Tibial nerve (tissue), 4 donors: Measurements from ENCODE around the gene NTRK3. TPM values are rescaled to one million over a fixed set of nuclear protein-coding genes. Genes with fewer than 3 reads are reported as not detected.

Source experiments
- DNase-seq, 2 donors: peaks; one replicate each; pipeline ENCODE4 v3.0.0-alpha.2; 2019; ENCODE audit warnings: low spot score in 2 of 2
- H3K27ac ChIP-seq, 4 donors: fragments of 200-600 bp; sonication (generic) in 3 of 4; one replicate each; pipeline ENCODE4 v1.5.1; 2017 to 2019; ENCODE audit warnings: mild to moderate bottlenecking in 1 of 4
- H3K27me3 ChIP-seq, 2 donors: fragments of 200-600 bp; sonication (generic) in 1 of 2; one replicate each; pipeline versions ENCODE4 v1.5.1 to v1.6.0; 2017 to 2019
- H3K36me3 ChIP-seq, 3 donors: fragments of 200-600 bp; sonication (generic); one replicate each; pipeline ENCODE4 v1.5.1; 2018 to 2019
- H3K4me1 ChIP-seq, 4 donors: fragments of 200-600 bp; sonication (generic) in 3 of 4; one replicate each; pipeline ENCODE4 v1.5.1; 2017 to 2019
- H3K4me3 ChIP-seq, 4 donors: fragments of 200-600 bp; sonication (generic) in 3 of 4; one replicate each; pipeline ENCODE4 v1.5.1; 2017 to 2019; ENCODE audit warnings: mild to moderate bottlenecking in 1 of 4, moderate library complexity in 1 of 4
- H3K9me3 ChIP-seq, 4 donors: fragments of 200-600 bp; sonication (generic) in 3 of 4; one replicate each; pipeline ENCODE4 v1.5.1; 2017 to 2019
- EP300 ChIP-seq, 2 donors: sonication (generic); formaldehyde crosslinking; IDR thresholded peaks; one replicate each; pipeline ENCODE4 v1.6.1; 2017; ENCODE audit warnings: antibody characterized with exemption in 2 of 2, mild to moderate bottlenecking in 1 of 2
- POLR2A ChIP-seq, 2 donors: fragments of 450-650 bp; IDR thresholded peaks; one replicate each; pipeline ENCODE4 v1.6.1; 2017; ENCODE audit warnings: antibody characterized with exemption in 2 of 2, mild to moderate bottlenecking in 2 of 2, moderate library complexity in 2 of 2
- WGBS, 2 donors: methylation state at CpG; one replicate each; pipeline ENCODE4 v1.1.5; 2018; 5-methylcytosine and 5-hydroxymethylcytosine counted together
- small RNA-seq: library from RNA; depleted of rRNA; stranded (forward); fragments of <200 nt; gene quantifications from one replicate; pipeline ENCODE3, GENCODE V24; 2016
- total RNA-seq, 4 donors: library from RNA; depleted of rRNA; stranded (reverse); fragments of >200 nt; gene quantifications; one replicate each; pipeline ENCODE4 v1.1.0, GENCODE V29; 2016
- TF ChIP-seq, protein P1 (sequence below), 5 experiments: fragments of 200-600 bp in 3 of 5; fragments of 450-650 bp in 2 of 5; sonication (generic) in 3 of 5; IDR thresholded peaks; one replicate each; pipeline ENCODE4 v1.5.1; 2016 to 2019; ENCODE audit warnings: antibody characterized with exemption in 5 of 5, mild to moderate bottlenecking in 3 of 5, moderate library complexity in 2 of 5

The NTRK3 gene
- total RNA-seq, 4 donors from 2014 or later = 53.4 to 85.9 (median 83.6) TPM

DNA sequence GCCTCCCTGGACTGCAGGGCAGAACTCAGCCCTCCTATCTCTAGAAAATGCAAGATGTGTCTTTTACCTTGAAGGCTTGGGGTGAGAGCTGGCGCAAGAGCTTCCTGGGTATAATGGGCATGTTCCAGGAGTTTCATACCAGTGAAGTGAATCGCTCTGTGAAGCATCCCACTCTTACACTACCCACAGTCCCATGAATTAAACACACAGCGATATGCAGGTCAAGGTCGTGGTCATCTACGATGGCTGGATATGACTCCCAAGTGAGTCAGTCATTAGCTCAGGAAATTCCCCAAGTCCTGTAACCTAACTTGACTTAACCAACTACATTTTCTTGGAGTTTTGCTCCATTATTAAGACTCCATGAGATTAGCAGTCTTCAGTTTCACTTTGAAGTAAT, 439.7 kb downstream of the NTRK3 start:
- H3K9me3 ChIP-seq = no peaks in the 10 kb centered on the region
- DNase-seq = no peak
- TF ChIP-seq, protein P1, sequence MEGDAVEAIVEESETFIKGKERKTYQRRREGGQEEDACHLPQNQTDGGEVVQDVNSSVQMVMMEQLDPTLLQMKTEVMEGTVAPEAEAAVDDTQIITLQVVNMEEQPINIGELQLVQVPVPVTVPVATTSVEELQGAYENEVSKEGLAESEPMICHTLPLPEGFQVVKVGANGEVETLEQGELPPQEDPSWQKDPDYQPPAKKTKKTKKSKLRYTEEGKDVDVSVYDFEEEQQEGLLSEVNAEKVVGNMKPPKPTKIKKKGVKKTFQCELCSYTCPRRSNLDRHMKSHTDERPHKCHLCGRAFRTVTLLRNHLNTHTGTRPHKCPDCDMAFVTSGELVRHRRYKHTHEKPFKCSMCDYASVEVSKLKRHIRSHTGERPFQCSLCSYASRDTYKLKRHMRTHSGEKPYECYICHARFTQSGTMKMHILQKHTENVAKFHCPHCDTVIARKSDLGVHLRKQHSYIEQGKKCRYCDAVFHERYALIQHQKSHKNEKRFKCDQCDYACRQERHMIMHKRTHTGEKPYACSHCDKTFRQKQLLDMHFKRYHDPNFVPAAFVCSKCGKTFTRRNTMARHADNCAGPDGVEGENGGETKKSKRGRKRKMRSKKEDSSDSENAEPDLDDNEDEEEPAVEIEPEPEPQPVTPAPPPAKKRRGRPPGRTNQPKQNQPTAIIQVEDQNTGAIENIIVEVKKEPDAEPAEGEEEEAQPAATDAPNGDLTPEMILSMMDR (IDR thresholded peaks at IDR 0.05) = no peak
- TF ChIP-seq EP300 (IDR thresholded peaks at IDR 0.05) (no peak), POLR2A (IDR thresholded peaks at IDR 0.05) (no peak)
- no peaks in the 10 kb centered on the region for H3K36me3 ChIP-seq
- no peak overlapping the region for H3K4me3 ChIP-seq
- H3K27me3 ChIP-seq = no peaks in the 10 kb centered on the region
- WGBS, 2 donors = 66 to 69% methylated on average over 4 of the region's 5 CpGs
- no peaks in the 10 kb centered on the region for H3K4me1 ChIP-seq
- H3K27ac ChIP-seq = no peak overlapping the region

DNA sequence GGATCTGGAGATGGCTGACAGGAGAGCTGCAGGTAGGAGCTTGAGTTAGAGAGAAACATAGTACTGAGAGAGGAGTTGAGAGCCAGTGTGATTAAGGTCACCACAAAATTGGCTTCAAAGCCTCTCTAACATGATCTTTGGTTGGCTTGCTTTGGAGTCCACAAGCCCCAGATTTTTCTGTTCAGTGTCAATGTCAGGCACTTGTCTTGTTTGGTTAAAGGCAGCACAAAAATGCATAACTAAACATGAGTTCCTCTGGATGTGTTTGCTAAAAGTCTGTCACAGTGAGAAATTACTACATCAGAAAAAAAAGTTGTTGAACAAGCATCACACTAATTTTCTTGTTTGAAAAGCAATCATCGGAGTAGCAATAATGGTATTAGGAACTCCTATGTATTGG, 440.5 kb downstream of the NTRK3 start:
- 91 to 92% methylated on average over 1 of the region's 1 CpG for WGBS, 2 donors
- TF ChIP-seq EP300 (IDR thresholded peaks at IDR 0.05) = no peak
- TF ChIP-seq POLR2A (IDR thresholded peaks at IDR 0.05) = no peak
- TF ChIP-seq, protein P1 (IDR thresholded peaks at IDR 0.05) = no peak
- Histone ChIP-seq H3K9me3 (no peaks in the 10 kb centered on the region), H3K36me3 (no peaks in the 10 kb centered on the region), H3K27me3 (no peaks in the 10 kb centered on the region), H3K4me3 (no peak overlapping the region), H3K27ac (no peak overlapping the region), H3K4me1 (no peaks in the 10 kb centered on the region)
- DNase-seq = no peak

Small RNA genes within 50 kb of the gene (small RNA-seq; reads per million reads assigned to genes)
- not detected for gene MED28P6

Other genes with a start within 250 kb of the NTRK3 start
- gene MRPL46, start 210.6 kb upstream of the NTRK3 start, total RNA-seq = 10 to 100 TPM; 17.3 to 30.2 (median 19.3) TPM
- gene MRPS11, start 211.0 kb upstream of the NTRK3 start, total RNA-seq = 10 to 100 TPM; 22.2 to 45.4 (median 37.1) TPM